Heart right ventricle (tissue), 16 donors: ENCODE data around the gene NUP205. TPM values are rescaled to one million over a fixed set of nuclear protein-coding genes. Genes with fewer than 3 reads are reported as not detected.

Source experiments
- ATAC-seq, 8 donors: fragments of 200-7000 bp; cut with Tn5 transposase; one replicate each; pipeline ENCODE4 v1.9.1; 2020; ENCODE audit warnings: mild to moderate bottlenecking in 8 of 8, moderate library complexity in 8 of 8, moderate number of reproducible peaks in 1 of 8
- DNase-seq, 2 donors: peaks; one replicate each; pipeline ENCODE4 v3.0.0-alpha.2; 2020
- H3K27ac ChIP-seq, 10 donors: fragments of 200-600 bp; sonication (generic) in 2 of 10; one replicate each; pipeline versions ENCODE4 v1.5.0 to v1.8.0; 2020 to 2022; ENCODE audit warnings: mild to moderate bottlenecking in 3 of 10
- H3K27me3 ChIP-seq, 7 donors: fragments of 200-600 bp; one replicate each; pipeline ENCODE4 v1.8.0; 2021 to 2022; ENCODE audit warnings: mild to moderate bottlenecking in 2 of 7
- H3K36me3 ChIP-seq, 9 donors: fragments of 200-600 bp; sonication (generic) in 1 of 9; one replicate each; pipeline versions ENCODE4 v1.5.0 to v1.8.0; 2020 to 2022; ENCODE audit warnings: mild to moderate bottlenecking in 2 of 9
- H3K4me1 ChIP-seq, 9 donors: fragments of 200-600 bp; sonication (generic) in 1 of 9; one replicate each; pipeline versions ENCODE4 v1.5.0 to v1.8.0; 2020 to 2022; ENCODE audit warnings: mild to moderate bottlenecking in 4 of 9
- H3K4me3 ChIP-seq, 10 donors: fragments of 200-600 bp; sonication (generic) in 2 of 10; one replicate each; pipeline versions ENCODE4 v1.5.0 to v1.8.0; 2020 to 2022; ENCODE audit warnings: mild to moderate bottlenecking in 7 of 10, moderate library complexity in 2 of 10
- H3K9me3 ChIP-seq, 11 donors: fragments of 200-600 bp in 10 of 11; sonication (generic) in 2 of 11; one replicate each; pipeline versions ENCODE4 v1.5.0 to v1.8.0; 2013 to 2022; ENCODE audit warnings: mild to moderate bottlenecking in 2 of 11, control low read depth in 1 of 11, moderate library complexity in 1 of 11
- CTCF ChIP-seq, 9 donors: fragments of 200-600 bp; sonication (generic) in 2 of 9; IDR thresholded peaks; one replicate each; pipeline versions ENCODE4 v1.5.0 to v1.8.0; 2021 to 2022; ENCODE audit warnings: antibody characterized with exemption in 9 of 9, mild to moderate bottlenecking in 5 of 9, moderate library complexity in 1 of 9
- WGBS, 2 donors: extraction: QIAGEN DNeasy Blood & Tissue Kit; methylation state at CpG; one replicate each; pipeline ENCODE4 v1.1.7; 2013; ENCODE audit warnings: inconsistent platforms in 1 of 2; 5-methylcytosine and 5-hydroxymethylcytosine counted together
- intact Hi-C, 10 donors: fragments of 100-400 bp; cut with DNase I; formaldehyde crosslinking; loops; one replicate each; pipeline versions ENCODE4 v1.11.1 to v1.14.2; 2022
- polyA plus RNA-seq, 2 donors: library from polyadenylated mRNA; stranded (reverse); fragments of 200-250 nt; gene quantifications; one replicate each; pipeline ENCODE4 v1.2.3, GENCODE V29; 2013
- total RNA-seq, 10 donors: library from RNA; stranded (reverse); fragmentation: NEBNext Ultra II Directional in 3 of 10; extraction: Animal tissue kit (Norgen Biotek cat#: 25700) in 3 of 10; gene quantifications; one replicate each; pipeline versions ENCODE4 v1.2.1 to v1.2.4, GENCODE V29; 2021 to 2023
- donor health status: Arrhythmogenic right ventricular cardiomyopathy.
- donor health status: ischemic (EF 13 %, LVEDD 7.1; RV severe dilation, severe dysfunction).
- donor health status: healthy with polysubstance abuse.
- donor health status: DM: no; HTN: yes; CAD: no.
- donor health status: DM: no; HTN: no; CAD: no.
- donor health status: ischemic (EF 25% LVEDD 6.9; RV normal size, moderate dysfunction).
- donor health status: ischemic (EF 25% LVEDD 5.7; RV mildly dilated, moderate dysfunction).
- donor health status: healthy.
- donor health status: DM: yes; HTN: yes; CAD: no.
- donor health status: Ischemic cardiomyopathy.
- donor health status: ischemic (EF 35%, LVEDD 5.7; RV mildly dilated, moderate dysfunction).
- donor health status: nonischemic (EF 11% LVEDD 7.7; RV severe dilation, severe dysfunction).
- donor health status: DM: yes; HTN: yes; CAD: no.
- donor health status: PGD.
- donor health status: ischemic (EF 29% LVEDD 5.4; RV normal size, mild dysfunction).
- donor health status: nonischemic (EF 23%, LVEDD 6.1; RV moderate dilation, normal function).

The NUP205 gene
- total and polyA plus RNA-seq, 12 donors: 11.6 to 23.6 (median 14.1) TPM

GRCh38 chr7:135600226-135600625, 42.5 kb downstream of the NUP205 start:
- no peak for TF ChIP-seq CTCF (IDR thresholded peaks at IDR 0.05)

GRCh38 chr7:135601182-135601581, 43.5 kb downstream of the NUP205 start:
- no peak for TF ChIP-seq CTCF (IDR thresholded peaks at IDR 0.05)
- H3K27ac ChIP-seq: no peak overlapping the region
- intact Hi-C loops: no loop called here
- DNase-seq: no peak
- H3K4me1 ChIP-seq: no peaks in the 10 kb centered on the region
- H3K27me3 ChIP-seq: no peaks in the 10 kb centered on the region
- no peak overlapping the region for H3K4me3 ChIP-seq
- no peak for ATAC-seq
- H3K36me3 ChIP-seq: peaks cover 0 to 100% (median 19%) of the 10 kb centered on the region in 9 donors
- no peaks in the 10 kb centered on the region for H3K9me3 ChIP-seq

More at GRCh38 chr7:135600226-135600625, 42.5 kb downstream of the NUP205 start:
- H3K9me3 ChIP-seq: no peaks in the 10 kb centered on the region
- H3K27ac ChIP-seq: no peak overlapping the region
- H3K36me3 ChIP-seq: peaks cover 0 to 99% (median 21%) of the 10 kb centered on the region in 9 donors
- H3K27me3 ChIP-seq: no peaks in the 10 kb centered on the region
- H3K4me1 ChIP-seq: no peaks in the 10 kb centered on the region
- WGBS, 2 donors: 93 to 96% methylated on average over 2 of the region's 2 CpGs
- intact Hi-C loops: no loop called here
- H3K4me3 ChIP-seq: no peak overlapping the region
- ATAC-seq (no peak), DNase-seq (no peak)

GRCh38 chr7:135602304-135602703, 44.6 kb downstream of the NUP205 start:
- no peak for ATAC-seq
- 84 to 86% methylated on average over 1 of the region's 1 CpG for WGBS, 2 donors
- H3K27me3 ChIP-seq: no peaks in the 10 kb centered on the region
- no peaks in the 10 kb centered on the region for H3K4me1 ChIP-seq
- H3K4me3 ChIP-seq: no peak overlapping the region
- H3K27ac ChIP-seq: no peak overlapping the region
- H3K9me3 ChIP-seq: no peaks in the 10 kb centered on the region
- intact Hi-C loops: no loop called here
- DNase-seq: no peak
- no peak for TF ChIP-seq CTCF (IDR thresholded peaks at IDR 0.05)
- peaks cover 0 to 100% (median 28%) of the 10 kb centered on the region in 9 donors for H3K36me3 ChIP-seq

GRCh38 chr7:135616136-135616535, 58.4 kb downstream of the NUP205 start:
- DNase-seq: no peak
- Histone ChIP-seq H3K9me3 (no peaks in the 10 kb centered on the region), H3K27me3 (no peaks in the 10 kb centered on the region), H3K27ac (no peak overlapping the region), H3K4me1 (peaks cover 0 to 3% (median 0%) of the 10 kb centered on the region in 9 donors), H3K4me3 (no peak overlapping the region), H3K36me3 (peaks cover 0 to 94% (median 30%) of the 10 kb centered on the region in 9 donors)
- ATAC-seq: no peak
- WGBS, 2 donors: 96 to 100% methylated on average over 1 of the region's 1 CpG
- no peak for TF ChIP-seq CTCF (IDR thresholded peaks at IDR 0.05)
- intact Hi-C loops: no loop called here
